Vagina (tissue), 2 donors: ENCODE measurements around the gene EME1. TPM values are rescaled to one million over a fixed set of nuclear protein-coding genes. Genes with fewer than 3 reads are reported as not detected.
A peak's percentile ranks its signal among the peaks of the same experiment; 100 is the strongest.
"Not testable (repeated sequence)": the region's sequence is repeated elsewhere in the genome, so short reads cannot be mapped to it uniquely, and the experiment has no call there.

ENCODE experiments used
- DNase-seq, 2 donors: peaks; one replicate each; pipeline ENCODE4 v3.0.0-alpha.2; 2017; ENCODE audit errors: extremely low spot score in 2 of 2
- H3K27ac ChIP-seq: fragments of 200-600 bp; sonication (generic); one replicate; pipeline ENCODE4 v1.5.1; 2019
- H3K27me3 ChIP-seq: fragments of 200-600 bp; sonication (generic); one replicate; pipeline ENCODE4 v1.5.1; 2019
- H3K36me3 ChIP-seq, 2 donors: fragments of 200-600 bp; sonication (generic); one replicate each; pipeline ENCODE4 v1.5.1; 2017 to 2019
- H3K4me1 ChIP-seq: fragments of 200-600 bp; sonication (generic); one replicate; pipeline ENCODE4 v1.5.1; 2019
- H3K4me3 ChIP-seq, 2 donors: fragments of 200-600 bp; sonication (generic); 1 replicate in 1 of 2; 2 replicates in 1 of 2; pipeline ENCODE4 v1.5.1; 2016 to 2019
- H3K9me3 ChIP-seq: fragments of 200-600 bp; sonication (generic); one replicate; pipeline ENCODE4 v1.5.1; 2019
- CTCF ChIP-seq, 3 experiments: fragments of 450-650 bp in 2 of 3; fragments of 200-600 bp in 1 of 3; sonication (generic) in 1 of 3; IDR thresholded peaks; one replicate each; pipeline ENCODE4 v1.5.1; 2017 to 2019; ENCODE audit warnings: antibody characterized with exemption in 3 of 3, mild to moderate bottlenecking in 2 of 3, moderate library complexity in 2 of 3
- POLR2A ChIP-seq, 2 donors: fragments of 450-650 bp; IDR thresholded peaks; one replicate each; pipeline ENCODE4 v1.6.1; 2017; ENCODE audit warnings: antibody characterized with exemption in 2 of 2, mild to moderate bottlenecking in 2 of 2, moderate library complexity in 2 of 2
- POLR2AphosphoS5 ChIP-seq, 2 donors: sonication (generic); formaldehyde crosslinking; IDR thresholded peaks; one replicate each; pipeline ENCODE4 v1.9.0; 2017; ENCODE audit warnings: antibody characterized with exemption in 2 of 2, mild to moderate bottlenecking in 2 of 2, low read depth in 1 of 2; ENCODE audit not compliant: insufficient read depth in 1 of 2
- intact Hi-C: fragments of 100-400 bp; cut with DNase I; formaldehyde crosslinking; loops from one replicate; pipeline ENCODE4 v1.15.1; 2023
- total RNA-seq: library from RNA; depleted of rRNA; stranded (reverse); fragments of >200 nt; gene quantifications from one replicate; pipeline ENCODE4 v1.2.3, GENCODE V29; 2016

The EME1 gene
- total RNA-seq, 1 donor from 2014 or later = 2.9 TPM

DNA sequence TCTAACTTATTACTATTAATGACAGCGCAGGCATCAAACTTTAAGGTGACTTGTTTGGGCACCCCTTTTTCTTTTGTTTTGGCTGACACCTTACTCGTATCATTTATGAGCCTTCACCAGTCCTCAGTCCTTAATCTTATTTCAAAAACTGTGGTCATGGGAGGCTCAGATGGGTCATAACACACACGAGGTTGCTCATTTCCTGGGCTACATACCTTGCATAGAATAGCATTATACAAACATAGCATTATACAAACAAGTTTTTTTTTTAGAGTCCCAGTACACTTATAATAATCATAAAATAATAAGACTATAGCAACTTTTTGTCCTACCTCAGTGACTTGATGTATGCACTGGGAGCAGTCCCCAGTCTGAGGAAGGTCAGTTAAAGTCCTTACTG lies 41.8 kb downstream of the EME1 start:
- TF ChIP-seq CTCF (IDR thresholded peaks at IDR 0.05) (no peak), POLR2A (IDR thresholded peaks at IDR 0.05) (no peak), POLR2AphosphoS5 (IDR thresholded peaks at IDR 0.05; ENCODE audit: insufficient read depth in 1 of 2, low read depth in 1 of 2) (no peak)

GRCh38 chr17:50419577-50419976 lies 46.5 kb downstream of the EME1 start:
- DNase-seq, H3K4me3 ChIP-seq, H3K27ac ChIP-seq, H3K36me3 ChIP-seq, intact Hi-C loops, H3K9me3 ChIP-seq, H3K27me3 ChIP-seq: not testable (repeated sequence)
- H3K4me1 ChIP-seq = peaks cover 26% of the 10 kb centered on the region

More for the DNA sequence above, 41.8 kb downstream of the EME1 start:
- no peaks in the 10 kb centered on the region for H3K27me3 ChIP-seq
- H3K4me3 ChIP-seq = no peak overlapping the region
- intact Hi-C loops = no loop called here
- H3K4me1 ChIP-seq = no peaks in the 10 kb centered on the region
- DNase-seq = no peak
- H3K9me3 ChIP-seq = no peaks in the 10 kb centered on the region
- H3K36me3 ChIP-seq = no peaks in the 10 kb centered on the region
- no peak overlapping the region for H3K27ac ChIP-seq

DNA sequence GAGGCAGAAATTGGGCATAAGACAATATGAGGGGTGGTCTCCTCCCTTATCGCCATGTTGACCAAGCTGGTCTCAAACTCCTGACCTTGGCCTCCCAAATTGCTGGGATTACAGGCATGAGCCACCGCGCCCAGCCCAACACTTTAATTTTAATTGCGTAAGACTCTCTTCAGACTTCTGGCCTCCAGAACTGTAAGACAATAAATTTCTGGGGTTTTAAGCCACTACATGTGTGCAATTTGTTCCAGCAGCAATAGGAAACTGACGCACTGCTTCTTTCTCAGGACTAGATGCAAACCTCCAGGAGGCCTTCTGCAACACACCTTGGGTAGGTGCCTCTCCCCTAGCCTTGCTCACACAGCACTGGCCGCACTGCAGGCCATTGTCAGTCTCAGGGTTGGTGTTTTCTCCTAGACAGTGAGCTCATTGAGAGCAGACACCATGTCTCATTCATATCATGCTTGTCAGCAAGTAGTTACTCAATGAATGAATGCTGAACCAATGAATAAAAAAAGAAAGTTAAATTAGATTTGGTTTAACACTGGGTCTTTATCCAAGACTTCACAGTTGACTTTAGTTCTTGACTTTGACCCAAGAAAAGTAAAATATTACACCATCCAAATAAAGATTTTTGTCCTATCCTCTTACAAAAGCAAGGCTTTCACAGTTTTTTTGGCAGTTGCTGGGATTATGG lies 47.5 kb downstream of the EME1 start:
- no peaks in the 10 kb centered on the region for H3K27me3 ChIP-seq
- peaks cover 36% of the 10 kb centered on the region for H3K4me1 ChIP-seq
- H3K9me3 ChIP-seq = no peaks in the 10 kb centered on the region
- H3K27ac ChIP-seq = peak overlapping the region; percentile 70
- no peaks in the 10 kb centered on the region for H3K36me3 ChIP-seq
- TF ChIP-seq POLR2AphosphoS5 (IDR thresholded peaks at IDR 0.05; ENCODE audit: insufficient read depth in 1 of 2, low read depth in 1 of 2) (no peak), POLR2A (IDR thresholded peaks at IDR 0.05) (no peak), CTCF (IDR thresholded peaks at IDR 0.05) (no peak)
- intact Hi-C loops = no loop called here
- DNase-seq = no peak
- no peak overlapping the region for H3K4me3 ChIP-seq

GRCh38 chr17:50421308-50422051 lies 48.5 kb downstream of the EME1 start:
- H3K4me3 ChIP-seq = peak overlapping the region; percentile 23 to 25
- H3K27me3 ChIP-seq = no peaks in the 10 kb centered on the region
- no peak for DNase-seq
- TF ChIP-seq POLR2AphosphoS5 (IDR thresholded peaks at IDR 0.05; ENCODE audit: insufficient read depth in 1 of 2, low read depth in 1 of 2) (peak in 1 of 2 donors; percentile 41), POLR2A (IDR thresholded peaks at IDR 0.05) (no peak)
- peaks cover 41% of the 10 kb centered on the region for H3K4me1 ChIP-seq
- H3K27ac ChIP-seq = peak overlapping the region; percentile 70
- no peaks in the 10 kb centered on the region for H3K9me3 ChIP-seq
- no peaks in the 10 kb centered on the region for H3K36me3 ChIP-seq
- intact Hi-C loops = no loop called here

DNA sequence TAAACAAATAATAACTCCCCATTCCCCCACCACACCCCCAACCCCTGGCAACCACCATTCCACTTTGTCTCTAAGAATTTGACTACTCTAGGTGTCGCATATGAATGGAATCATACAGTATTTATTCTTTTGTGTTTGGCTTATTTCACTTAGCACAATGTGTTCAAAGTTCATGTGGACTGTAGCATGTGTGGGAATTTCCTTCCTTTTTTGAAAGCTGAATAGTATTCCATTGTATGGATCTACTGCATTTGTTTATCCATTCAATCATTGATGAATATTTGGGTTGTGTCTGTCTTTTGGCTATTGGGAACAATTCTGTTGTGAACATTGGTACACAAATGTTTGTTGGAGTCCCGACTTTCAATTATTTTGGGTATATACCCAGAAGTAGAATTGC lies 49.7 kb downstream of the EME1 start:
- TF ChIP-seq CTCF (IDR thresholded peaks at IDR 0.05) = no peak
- intact Hi-C loops = no loop called here
- Histone ChIP-seq H3K27me3 (no peaks in the 10 kb centered on the region), H3K27ac (no peak overlapping the region), H3K9me3 (no peaks in the 10 kb centered on the region), H3K4me3 (no peak overlapping the region), H3K4me1 (peaks cover 54% of the 10 kb centered on the region), H3K36me3 (no peaks in the 10 kb centered on the region)
- no peak for DNase-seq

DNA sequence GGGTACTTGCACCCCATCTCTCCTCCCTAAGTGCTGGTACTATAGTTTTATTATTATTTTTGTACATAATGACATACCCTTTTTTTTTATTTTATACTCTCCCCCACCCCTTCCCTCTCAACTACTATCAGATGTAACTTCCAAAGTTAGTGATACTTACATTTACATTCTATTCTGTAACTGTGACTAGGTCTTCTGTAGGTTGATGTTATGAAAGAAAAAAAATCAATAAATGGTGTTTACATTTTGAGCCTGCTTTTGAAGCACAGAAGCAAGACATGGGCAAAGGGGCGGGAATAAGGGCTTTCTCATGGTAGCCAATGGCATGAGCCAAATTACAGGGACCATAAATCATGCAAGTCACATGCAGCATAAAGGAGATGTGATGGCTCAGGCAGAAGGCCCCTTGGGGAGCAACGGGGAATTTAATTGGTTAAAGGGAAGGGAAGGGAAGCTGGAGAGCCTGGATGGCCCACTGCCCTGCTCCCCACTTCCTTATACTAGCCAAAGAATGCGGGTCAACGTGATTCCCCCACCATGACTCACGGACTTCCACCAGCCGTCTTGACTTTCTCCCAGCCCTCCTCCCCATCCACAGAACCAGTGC lies 50.6 kb downstream of the EME1 start:
- no peak overlapping the region for H3K4me3 ChIP-seq
- no peak for DNase-seq
- intact Hi-C loops = no loop called here
- no peaks in the 10 kb centered on the region for H3K9me3 ChIP-seq
- H3K27me3 ChIP-seq = no peaks in the 10 kb centered on the region
- H3K36me3 ChIP-seq = no peaks in the 10 kb centered on the region
- H3K27ac ChIP-seq = peak overlapping the region; percentile 89
- TF ChIP-seq POLR2A (IDR thresholded peaks at IDR 0.05) (no peak), POLR2AphosphoS5 (IDR thresholded peaks at IDR 0.05; ENCODE audit: insufficient read depth in 1 of 2, low read depth in 1 of 2) (no peak), CTCF (IDR thresholded peaks at IDR 0.05) (no peak)
- peaks cover 63% of the 10 kb centered on the region for H3K4me1 ChIP-seq
